Measurements from ENCODE around the gene ARL4D.
"Not testable (repeated sequence)": the region's sequence is repeated elsewhere in the genome, so short reads cannot be mapped to it uniquely, and the experiment has no call there.

ARL4D gene, protein sequence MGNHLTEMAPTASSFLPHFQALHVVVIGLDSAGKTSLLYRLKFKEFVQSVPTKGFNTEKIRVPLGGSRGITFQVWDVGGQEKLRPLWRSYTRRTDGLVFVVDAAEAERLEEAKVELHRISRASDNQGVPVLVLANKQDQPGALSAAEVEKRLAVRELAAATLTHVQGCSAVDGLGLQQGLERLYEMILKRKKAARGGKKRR
- total RNA-seq = 1.9 to 4.5 (median 3.4) reads per million in 4 experiments

DNA sequence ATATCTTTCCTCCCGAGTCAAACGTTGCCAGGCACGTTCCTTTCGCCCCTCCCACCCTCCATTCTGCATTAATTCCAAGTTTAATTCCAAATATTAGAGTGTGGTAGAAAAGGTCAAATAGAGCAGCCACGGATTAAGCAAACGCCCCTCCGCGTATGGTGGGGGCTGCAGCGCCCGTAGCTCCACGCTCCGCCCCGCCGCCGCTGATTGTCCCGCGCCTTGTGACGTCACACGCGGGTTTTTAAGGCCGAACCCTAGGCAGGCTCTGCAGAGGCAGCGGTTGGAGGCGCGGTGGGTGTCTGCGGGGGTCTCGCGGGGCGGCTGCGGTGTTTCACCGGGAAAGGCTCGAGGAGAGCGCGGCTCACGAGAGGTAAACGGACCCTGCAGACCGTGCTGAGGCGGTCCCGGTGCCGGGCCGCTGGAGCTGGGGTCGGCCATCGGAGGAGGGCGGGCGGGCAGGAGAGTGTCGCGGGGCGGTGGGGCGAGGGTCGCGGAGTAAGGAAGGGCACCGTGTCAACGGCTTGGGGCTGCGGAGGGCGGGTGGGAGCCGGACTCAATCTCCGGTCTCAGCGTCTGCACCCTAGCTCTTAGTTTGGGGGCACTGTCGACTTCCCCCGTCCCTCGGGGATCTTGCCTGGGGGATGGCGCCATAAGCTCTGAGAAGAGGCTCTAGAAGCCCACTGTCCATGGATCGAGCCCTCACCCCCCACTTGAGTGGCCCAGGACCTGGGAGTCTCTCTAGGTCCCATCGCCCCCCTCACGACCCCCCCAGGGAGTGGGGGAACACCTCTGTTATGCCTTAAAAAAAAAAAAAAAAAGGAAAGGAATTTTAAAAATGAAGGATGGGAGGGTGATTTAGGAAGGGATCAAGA lies at the start of gene ARL4D:
Gene ARL4D, plus strand, starts transcription at position 270 of the 872 bp plus-strand sequence. CDS start 740 bp downstream, outside the sequence.
- peak; percentile 86 for DNase-seq

DNA sequence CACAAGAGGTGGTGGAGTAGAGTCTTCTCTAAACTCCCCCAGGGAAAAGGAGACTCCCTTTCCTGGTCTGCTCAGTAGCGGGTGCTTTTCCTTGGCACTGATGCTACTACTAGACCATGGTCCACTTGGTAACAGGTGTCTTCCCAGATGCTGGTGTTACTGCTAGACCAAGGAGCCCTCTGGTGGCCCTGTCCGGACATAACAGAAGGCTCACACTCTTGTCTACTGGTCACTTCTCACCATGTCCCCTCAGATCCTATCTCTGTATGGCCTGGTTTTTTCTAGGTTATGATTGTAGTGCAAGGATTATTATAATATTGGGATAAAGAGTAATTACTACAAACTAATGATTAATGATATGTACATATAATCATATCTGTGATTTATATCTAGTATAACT lies 49.7 kb upstream of the ARL4D start:
- no peak for DNase-seq

DNA sequence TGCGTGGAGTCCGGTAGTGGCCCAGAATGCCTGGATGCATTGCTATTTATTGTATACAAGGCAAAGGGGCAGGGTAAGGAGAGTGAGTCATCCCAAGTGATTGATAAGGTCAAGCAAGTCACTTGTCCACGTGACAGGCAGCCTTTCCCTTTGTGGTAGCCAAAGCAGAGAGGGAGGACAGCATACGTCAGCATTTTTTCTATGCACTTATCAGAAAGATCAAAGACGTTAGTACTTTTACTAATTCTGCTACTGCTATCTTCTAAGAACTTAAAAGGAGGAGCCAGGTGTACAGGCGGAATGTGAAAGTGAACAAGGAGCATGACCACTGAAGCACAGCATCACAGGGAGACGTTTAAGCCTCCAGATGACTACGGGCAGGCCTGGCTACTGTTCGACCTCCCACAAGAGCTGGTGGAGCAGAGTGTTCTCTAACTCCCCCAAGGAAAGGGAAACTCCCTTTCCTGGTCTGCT lies 47.9 kb upstream of the ARL4D start:
- DNase-seq = no peak

DNA sequence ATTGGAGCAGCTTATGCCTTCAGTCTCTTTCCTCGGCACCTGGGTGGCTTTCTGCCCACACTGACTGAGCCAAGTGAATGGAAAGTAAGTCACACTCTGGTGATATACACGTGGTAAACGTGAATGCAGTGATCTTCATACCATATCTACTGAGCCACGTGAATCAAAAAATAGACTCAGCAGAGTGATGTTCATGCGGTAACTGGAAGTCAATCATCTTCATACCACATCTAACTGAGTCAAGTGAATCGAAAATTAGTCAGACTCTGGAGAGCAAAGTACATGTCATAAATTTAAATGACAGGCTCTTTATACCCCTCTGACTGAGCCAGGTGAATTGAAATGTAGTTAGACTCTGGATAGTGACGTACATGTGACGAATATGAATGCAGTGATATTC lies 47.1 kb upstream of the ARL4D start:
- no peak for DNase-seq

DNA sequence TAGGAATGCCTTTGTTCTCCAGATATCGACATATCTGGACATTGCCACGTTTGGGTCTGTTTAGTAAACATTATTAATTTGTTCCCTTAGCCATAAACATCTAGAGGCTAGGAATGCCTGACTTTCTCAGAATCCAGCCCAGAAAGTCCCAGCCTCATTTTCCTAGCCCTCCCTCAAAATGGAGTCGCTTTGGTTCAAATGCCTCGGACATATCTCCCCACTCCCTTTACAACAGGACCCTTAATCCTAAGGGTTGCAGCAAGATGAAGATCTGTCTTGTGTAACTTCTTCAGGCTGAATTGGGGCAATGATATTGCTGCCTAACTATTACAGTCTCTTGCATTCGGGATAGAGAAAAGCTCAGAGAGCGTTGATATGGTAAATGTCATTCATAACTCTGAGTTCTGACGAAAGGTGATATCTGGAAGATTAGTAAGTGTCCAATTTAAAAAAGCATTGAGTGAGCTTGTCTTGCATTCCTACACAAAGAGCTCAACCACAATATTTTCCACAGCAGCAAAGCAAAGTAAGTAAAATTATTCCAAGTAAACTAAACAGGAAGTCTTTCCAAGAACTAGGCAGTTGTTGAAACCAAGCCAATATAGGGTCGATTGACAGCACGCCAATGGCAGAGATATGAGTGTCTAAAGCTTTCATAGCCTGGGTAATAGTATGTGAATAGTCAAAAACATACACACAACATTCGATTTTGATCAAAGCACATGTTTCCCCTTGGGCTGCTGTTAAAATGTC lies 46.0 kb upstream of the ARL4D start:
- DNase-seq = no peak

DNA sequence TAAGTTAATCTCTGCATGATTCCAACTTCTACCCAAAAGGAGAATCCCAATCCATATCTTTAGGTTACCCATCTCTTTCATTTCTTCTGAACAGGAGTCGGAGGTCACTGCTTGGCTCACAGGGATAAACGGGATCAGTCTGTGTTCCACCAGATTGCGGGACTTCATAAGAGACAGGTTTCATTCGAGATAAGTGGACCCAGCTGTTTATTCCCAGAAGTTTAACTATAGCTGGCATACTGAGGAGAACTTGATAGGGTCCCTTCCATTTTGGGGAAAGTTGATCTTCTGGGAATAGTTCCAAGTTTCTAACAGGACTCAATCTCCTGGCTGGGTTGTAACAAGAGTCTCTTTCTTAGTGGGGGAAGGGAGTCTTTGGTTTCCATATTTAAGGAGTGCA lies 45.4 kb upstream of the ARL4D start:
- DNase-seq = no peak

DNA sequence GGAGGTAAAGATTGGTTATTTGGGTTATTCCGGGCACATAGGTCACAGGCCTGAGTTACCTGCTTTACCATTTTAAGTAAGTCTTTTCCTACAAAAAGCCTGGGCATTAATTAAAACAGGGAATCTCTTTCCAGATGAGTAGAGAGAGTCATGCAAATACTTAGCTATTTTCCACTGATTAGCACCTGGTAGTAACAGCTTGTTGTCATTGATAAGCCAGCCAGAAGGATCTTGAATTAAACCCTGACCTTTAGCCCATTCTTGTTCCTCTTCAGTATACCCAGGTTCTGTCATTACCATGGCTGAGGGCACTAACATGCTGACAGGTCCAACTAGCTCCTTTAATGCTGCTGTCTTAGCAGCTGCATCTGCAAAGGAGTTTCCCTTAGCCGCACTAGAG lies 44.4 kb upstream of the ARL4D start:
- DNase-seq = no peak

DNA sequence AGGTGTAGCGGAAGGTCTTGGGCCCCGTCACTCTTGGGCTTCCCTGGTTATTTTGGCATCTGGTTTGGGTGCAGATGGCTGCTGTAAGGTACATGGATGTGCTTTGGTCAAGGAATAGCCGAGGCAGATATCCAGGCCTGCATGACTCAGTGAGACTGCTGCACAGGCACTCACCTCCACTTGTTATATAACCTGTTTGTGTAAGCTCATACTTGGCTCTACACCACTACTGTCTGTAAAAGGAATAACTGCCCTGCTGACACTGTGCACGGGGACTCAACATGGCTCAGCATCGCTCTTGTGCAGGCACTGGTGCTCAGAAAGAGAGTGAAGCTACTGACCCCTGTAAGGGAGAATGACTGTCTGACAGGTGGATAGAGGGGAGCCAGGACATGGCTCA lies 42.3 kb upstream of the ARL4D start:
- DNase-seq = no peak

DNA sequence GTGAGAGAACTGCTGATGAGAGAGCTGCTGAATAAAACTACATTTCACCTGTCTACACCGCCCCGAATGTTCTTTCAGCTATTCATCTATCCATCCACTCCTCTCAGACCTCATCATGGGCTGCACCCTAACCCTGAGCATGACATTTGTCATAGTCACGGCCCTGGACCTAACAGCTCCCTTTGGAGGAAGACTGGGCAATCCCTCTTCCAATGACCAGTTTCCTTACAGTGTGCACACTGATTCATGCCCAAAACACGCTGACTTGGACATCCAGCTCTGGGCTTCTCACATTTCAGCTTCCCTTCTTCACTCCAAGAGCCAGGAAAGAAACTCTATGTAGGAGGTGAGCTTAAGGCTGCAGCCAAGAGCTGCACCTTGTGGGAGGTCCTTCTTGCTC lies 41.8 kb upstream of the ARL4D start:
- no peak for DNase-seq

DNA sequence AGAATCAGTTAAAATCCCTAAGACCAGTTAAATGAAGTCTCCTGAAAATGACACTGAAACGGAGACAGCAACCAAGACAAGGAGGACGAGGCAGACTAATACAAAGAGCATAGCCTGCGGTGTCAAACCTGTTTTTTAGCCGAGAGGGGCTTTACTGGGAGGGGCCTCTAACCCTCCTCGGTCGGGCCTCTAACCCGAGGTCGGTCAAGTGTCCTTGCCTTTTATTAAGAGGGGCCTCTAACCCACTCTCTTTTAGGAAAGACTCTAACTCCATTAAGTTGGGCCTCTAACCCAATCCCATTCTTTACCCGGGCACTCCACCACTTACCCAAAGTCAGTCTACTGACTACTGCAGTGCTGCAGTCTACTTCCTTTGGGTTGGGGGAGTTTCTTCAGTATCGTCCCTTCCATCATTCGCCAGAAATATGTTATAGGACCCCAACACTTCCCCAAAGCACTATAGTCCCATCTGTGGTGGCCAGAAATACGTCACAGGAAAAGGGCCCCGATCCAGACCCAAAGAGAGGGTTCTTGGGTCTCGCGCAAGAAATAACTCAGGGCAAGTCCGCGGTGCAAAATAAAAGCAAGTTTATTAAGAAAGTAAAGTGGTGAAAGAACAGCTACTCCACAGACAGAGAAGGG lies 39.2 kb upstream of the ARL4D start:
- no peak for DNase-seq

DNA sequence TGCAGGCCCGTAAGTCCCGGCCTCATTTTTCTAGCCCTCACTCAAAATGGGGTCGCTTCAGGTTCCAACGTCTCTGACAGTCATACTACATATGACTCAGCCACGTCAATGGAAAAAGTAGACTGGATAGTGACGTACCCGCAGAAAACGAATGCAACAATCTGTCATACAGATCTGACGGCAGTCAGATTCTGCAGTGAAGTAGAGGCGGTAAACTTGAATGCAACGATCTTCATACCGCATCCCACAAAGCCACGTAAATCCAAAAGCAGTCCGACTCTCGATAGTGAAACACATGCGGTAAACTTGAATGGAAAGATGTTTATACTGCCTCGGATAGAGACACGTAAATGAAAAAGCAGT lies 38.4 kb upstream of the ARL4D start:
- DNase-seq = peak; percentile 68

DNA sequence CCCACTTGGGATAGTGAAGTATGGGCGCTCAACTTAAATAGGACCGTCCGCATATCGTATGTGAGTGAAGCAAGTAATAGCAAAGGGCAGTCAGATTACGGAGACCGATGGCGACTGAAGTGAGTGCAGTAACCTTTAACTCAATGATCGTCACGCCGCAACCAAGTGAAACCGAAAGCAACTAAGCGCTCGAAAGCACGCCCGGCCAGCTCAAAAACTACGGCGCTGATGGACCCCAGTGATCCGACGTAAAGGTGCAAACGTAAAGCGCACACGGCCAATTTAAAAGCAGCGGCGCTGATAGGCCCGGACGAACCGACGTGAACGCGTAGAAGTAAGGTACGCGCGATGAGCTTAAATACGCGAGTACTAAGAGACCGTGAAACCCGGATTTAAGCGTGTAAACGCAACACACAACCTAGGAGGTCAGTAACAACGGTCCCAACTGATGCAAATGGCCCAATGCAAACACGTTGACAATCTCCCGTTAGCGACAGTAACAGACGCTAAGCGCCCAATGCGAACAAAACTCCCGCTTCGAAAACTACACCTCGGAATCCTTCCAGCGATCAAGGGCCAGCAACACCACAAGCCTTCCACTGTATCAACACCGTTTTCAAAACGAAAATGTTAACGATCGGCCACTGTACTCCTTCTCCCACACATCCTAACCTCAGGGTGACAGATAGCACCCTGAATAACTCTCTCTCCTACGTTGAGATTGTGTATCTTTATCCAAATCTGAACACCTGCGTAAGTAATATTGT lies 37.9 kb upstream of the ARL4D start:
- DNase-seq = peak; percentile 99

DNA sequence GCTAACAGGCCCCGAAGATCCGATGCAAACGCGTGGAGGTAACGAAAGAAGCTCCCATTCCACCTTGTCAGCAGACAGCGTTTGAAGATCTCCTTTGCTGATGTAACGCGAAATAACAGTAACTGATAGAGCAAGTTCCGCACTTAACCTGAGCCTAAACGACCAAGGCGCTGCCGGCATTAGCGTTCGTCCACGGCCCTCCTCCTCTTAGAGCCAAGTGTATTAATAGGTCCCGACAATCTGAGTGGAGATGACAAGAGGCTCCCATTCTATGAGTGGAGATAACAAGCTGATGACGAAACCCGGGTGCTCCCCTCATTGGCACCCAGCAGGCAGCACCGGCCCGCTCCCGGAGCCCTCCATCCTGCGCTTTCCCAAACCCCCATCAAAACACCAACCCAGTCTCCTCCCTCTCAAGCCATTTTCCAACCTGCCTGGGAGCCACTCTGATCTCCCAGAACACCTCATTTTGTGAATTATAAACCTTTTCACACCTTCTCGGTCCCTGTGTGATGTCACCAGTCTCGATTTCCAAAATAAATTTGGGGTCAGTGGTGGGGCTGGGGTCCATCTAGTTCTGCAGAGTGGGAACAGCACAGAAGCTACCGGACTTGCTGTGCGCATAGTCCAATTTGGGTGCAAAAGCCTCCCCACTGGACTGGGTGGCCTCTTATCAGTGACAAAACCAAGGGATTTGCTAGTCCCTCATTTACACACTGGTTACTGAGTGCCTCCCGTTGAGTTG lies 35.4 kb upstream of the ARL4D start:
- DNase-seq = no peak

DNA sequence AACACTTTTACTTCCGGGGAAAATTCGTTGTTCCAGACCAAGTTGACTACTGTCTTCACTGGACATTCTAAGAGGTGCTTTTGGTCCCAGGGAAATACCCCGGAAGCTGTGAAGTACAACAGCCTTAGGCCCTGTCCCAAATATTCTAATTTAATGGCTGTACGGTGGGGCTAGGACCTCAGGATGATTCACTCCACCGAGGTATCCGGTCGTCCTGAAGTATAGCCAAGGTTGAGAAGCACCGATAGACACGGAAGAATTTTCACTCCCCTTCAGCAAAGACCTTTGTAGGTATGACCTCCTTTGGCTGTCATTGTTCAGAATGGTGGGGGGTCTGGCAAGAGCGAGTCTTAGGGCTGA lies 34.9 kb upstream of the ARL4D start:
- no peak for DNase-seq

DNA sequence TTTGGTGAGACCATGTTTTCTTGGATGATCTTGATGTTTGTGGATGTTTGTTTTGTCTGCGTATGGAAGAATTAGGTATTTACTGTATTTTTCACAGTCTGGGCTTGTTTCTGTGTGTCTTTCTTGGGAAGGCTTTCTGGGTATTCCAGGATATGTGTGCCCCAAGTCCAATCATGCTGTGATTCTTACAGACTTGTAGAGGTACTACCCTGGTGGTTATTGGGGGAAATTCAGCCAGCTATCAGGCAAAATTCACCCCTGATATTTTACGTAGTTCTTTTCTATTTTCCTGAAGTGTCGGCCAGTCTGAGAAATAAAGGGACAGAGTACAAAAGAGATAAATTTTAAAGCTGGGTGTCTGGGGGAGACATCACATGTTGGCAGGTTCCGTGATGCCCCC lies 33.4 kb upstream of the ARL4D start:
- no peak for DNase-seq

DNA sequence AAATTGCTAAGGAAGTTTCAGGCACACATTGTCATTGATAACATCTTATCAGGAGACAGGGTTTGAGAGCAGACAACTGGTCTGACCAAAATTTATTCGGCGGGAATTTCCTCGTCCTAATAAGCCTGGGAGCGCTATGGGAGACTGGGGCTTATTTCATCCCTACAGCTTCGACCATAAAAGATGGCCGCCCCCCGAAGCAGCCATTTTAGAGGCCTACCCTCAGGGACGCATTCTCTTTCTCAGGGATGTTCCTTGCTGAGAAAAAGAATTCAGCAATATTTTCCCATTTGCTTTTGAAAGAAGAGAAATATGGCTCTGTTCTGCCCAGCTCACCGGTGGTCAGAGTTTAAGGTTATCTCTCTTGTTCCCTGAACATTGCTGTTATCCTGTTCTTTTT lies 32.9 kb upstream of the ARL4D start:
- not testable (repeated sequence) for DNase-seq

DNA sequence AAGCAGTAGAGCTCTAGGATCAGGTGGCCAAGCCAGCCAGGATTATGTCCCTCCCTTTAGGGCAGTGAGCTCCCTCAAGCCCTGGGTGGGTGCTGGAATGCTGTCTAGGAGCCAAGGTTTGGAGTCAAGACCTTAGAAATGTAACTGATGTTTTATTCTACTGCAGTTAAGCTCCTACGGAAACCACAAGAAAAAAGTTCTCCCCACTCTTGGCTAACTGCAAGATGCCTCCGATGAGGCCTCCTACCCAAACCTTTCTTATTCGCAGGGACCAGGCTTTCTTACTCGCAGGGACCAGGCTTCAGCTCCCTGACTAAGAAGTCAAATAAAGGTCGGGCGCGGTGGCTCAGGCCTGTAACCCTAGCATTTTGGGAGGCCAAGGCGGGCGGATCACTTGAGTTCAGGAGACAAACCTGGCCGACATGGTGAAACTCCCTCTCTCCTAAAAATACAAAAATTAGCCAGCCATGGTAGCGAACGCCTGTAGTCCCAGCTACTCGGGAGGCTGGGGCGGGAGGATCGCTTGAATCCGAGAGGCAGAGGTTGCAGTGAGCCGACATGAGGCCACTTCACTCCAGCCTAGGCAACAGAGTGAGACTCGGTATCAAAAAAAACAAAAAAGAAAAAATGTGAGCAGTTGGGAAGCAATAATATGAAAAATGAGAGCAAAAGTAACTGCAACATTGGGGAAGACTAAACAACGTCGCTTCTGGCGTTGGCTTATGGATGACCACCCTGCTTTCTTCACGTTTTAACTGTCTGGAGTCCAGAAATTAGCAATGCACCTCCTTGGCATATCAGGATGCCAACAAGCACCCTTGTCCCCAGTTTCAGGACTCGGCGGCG lies 31.7 kb upstream of the ARL4D start:
- peak; percentile 23 for DNase-seq

DNA sequence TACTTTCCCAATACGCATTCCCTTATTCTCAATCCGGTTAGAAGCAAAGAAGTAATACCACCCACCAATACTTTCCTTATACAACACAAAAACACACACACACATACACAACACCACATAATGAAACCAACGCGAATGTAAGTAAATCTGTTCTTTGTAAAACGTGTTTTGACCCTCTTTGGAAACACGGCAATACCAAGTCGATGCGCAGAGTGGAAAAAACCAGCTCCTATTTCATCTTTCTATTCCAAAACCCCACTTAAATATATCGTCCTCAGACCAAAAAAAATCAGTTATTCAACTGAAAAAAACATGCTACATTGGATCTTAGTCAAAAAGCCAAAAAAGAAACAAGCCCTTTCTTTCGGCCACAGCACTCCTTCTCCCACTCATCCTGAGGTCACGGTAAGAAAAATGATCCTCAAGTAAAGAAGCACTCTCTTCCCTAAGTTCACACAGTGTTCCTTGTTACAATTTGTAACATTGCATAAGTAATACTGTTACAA lies 31.0 kb upstream of the ARL4D start:
- DNase-seq = no peak

DNA sequence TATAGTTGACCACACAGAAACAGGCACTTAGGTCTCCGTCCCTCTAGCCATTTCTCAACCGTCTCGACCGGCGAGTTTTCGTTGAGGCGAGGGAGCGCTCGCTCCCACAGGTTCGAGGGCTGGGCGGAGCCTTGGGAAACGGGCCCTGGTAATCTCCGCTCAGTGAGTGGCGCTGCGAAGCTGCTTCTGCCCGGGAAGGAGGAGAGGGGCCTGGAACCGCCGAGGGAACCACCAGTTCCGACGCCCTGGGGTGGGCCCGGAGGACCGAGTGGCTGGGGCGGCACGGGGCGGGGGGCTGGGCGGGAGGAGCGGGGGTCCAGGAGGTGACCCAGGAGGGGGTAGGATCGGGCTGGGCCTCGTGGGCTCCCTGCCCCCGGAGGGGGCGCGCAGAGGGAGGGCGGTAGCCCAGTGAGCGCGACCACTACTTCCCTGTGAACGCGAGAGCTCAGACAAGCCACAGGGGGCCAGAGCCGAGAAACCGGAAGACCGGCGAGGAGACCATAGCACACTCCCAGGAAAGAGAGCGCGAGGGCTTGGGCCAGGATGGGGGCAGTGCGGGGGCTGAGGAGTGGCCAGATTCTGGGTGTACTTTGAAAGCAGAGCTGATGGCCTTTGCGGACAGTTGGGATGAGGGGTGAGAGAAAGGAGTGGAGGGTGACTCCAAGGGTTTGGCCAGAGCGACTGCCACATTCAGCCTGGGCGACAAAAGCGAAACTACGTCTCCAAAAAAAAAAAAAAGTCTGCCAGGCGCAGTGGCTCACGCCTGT lies 29.9 kb upstream of the ARL4D start:
- peak; percentile 38 for DNase-seq

DNA sequence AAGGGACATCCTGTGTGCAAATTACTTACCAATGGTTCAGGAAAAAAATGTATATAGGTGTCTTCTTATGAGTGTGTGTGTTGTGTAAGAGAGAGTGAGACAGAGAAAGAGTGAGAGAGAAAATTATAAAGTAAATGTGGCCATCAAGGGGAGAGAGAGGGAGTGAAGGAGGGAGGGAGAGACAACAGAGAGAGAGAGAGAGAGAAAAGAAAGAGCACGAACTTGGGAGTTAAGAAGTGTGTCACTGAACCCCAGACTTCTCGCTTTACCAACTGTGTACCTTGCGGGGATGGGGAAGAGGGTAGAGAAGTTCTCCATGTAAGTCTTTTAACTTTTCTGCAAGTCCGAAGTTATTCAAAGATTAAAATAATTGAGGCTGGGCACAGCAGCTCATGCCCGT lies 28.8 kb upstream of the ARL4D start:
- no peak for DNase-seq
